Jurkat, Clone E6-1 (cell line): ENCODE measurements around the gene PLPPR1.
"Not testable (repeated sequence)": the region's sequence is repeated elsewhere in the genome, so short reads cannot be mapped to it uniquely, and the experiment has no call there.

ENCODE experiments used
- DNase-seq: peaks from one replicate; pipeline ENCODE4 v3.0.0-alpha.2; 2011; ENCODE audit warnings: low read depth, low spot score
- H3K4me3 ChIP-seq: 2 replicates; pipeline ENCODE4 v1.5.1; 2011; ENCODE audit warnings: mild to moderate bottlenecking, low read length, control low read depth, moderate library complexity

The PLPPR1 gene

DNA sequence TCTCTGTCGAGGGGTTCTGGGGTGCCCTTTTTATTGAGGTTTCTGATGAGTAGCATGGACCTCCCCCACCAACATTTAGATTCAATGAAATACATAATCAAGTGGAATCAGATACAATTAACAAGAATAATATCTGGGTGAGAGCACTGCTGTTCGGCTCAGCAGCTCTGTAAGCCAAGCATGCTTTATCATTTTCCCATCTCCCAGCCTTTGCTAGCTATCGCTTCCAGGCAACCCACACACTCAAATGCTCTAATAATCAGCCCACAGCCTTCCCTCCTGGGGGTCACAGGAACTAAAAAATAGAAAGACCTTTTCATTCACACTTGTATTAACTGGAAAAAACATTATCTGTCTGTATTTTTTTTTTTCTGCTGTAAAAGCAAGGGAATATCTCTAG is 8.9 kb downstream of the PLPPR1 start:
- no peak for DNase-seq
- H3K4me3 ChIP-seq, result no peak overlapping the region

DNA sequence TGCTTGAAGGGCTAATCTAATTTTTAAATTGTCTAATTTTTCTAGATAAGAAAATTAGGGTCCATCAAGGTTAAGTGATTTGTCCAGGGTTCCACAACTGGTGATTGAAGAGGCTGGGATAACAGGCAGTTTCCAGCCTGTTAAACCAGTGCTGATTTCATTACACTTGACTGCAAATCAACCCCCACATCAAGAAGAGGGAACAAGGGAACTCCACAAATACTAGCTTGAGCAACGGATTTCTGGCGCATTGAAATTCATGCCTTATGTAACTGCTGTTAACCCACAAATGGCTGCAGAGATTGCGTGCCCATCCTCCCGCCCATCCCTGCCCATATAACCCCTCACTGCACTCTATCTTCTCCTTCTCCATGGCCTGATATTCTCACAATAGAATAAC is 10.0 kb downstream of the PLPPR1 start:
- no peak for DNase-seq

DNA sequence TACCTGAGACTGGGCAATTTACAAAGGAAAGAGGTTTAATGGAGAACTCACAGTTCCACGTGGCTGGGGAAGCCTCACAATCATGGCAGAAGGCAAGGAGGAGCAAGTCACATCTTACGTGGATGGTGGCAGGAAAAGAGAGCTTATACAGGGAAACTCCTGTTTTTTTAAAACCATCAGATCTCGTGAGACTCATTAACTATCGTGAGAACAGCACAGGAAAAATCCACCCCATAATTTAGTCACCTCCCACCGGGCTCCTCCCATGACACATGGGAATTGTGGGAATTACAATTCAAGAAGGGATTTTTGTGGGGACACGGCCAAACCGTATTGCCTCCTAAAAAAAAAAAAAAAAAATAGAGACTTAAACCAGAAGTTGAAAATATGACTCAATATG is 11.1 kb downstream of the PLPPR1 start:
- DNase-seq, H3K4me3 ChIP-seq: not testable (repeated sequence)

More for the DNA sequence above, 10.0 kb downstream of the PLPPR1 start:
- no peak overlapping the region for H3K4me3 ChIP-seq

DNA sequence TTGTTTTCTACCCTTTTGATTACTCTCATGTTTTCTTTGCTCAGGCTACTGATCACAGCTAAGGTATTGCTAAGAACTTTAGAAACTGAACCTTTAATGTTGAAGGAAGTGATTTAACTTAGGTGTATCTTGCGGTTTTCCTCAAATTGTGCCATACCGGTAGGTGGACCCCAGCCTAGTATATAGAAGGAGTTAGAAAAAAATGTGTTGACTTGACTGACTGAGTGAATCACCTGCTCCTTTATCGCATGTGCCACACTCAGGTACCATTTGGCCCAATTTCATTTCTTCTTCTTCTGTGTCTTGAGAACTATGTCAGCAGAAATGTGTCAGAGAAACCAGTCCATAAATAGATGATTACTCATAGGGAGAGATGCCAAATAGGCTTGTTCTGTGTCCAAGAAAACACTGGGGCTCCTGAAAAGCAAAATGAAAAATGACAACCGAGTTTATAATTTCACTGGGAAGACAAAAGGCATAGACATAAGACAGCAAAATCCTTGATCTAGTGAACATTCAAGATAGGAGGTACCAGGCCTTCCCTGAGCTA is 19.4 kb downstream of the PLPPR1 start:
- H3K4me3 ChIP-seq, result no peak overlapping the region

DNA sequence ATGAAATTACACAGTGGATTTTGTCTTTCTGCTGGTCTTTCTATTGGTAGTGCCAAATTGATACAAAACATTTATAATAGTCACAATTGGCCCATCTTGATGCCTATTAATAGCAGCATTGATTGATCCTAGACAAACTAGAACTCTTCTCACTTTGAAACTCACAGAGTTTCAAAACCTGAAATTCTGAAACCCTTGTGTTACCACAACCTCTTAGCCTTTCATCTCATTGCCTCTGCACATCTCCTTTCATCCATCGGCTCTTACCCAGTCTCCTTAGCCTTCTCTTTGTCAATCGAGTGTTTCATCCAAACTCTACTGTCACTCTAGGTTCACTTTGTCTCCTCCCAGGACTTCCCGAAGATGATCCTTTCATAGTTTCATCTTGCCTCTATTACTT is 22.1 kb downstream of the PLPPR1 start:
- no peak overlapping the region for H3K4me3 ChIP-seq
- DNase-seq, result no peak

More for the DNA sequence above, 19.4 kb downstream of the PLPPR1 start:
- DNase-seq, result no peak

DNA sequence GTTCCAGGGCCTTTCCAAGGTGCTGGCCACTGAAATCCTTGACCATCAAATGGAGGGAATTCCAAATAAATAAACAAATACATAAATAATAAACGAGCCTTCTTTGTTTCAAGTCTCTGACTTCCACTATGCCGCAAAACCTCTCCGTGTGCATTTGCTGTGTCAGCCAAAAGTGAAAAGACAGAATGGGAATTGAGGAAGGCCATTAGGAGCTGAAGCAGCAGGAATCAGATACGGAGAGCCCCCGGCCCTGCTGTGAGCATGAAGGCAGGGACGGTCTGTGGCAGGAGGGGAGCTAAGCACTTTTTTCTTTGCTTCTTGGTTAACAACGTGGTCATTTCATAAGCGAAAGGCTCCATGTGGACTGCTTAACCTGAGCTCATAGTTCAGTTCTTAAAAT is 26.1 kb downstream of the PLPPR1 start:
- H3K4me3 ChIP-seq, result no peak overlapping the region
- no peak for DNase-seq

DNA sequence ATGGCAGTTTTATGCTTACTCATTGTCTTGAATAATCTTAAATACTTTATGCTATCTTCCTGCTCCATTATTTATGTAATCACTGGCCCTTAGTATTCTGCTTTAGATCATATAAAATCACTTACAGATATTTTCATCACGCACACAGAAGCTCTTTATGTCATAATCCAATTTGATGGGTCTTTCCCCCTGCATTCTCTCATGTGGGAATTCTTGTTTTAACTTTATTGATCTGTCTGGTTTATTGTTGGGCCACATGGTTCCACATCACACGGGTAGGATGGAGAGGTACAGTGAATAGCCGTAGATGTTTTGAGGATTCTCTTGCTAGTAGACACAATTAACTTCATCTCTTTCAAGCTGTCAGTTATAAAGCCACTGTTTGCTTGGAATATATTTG is 27.0 kb downstream of the PLPPR1 start:
- DNase-seq, result no peak
- no peak overlapping the region for H3K4me3 ChIP-seq

DNA sequence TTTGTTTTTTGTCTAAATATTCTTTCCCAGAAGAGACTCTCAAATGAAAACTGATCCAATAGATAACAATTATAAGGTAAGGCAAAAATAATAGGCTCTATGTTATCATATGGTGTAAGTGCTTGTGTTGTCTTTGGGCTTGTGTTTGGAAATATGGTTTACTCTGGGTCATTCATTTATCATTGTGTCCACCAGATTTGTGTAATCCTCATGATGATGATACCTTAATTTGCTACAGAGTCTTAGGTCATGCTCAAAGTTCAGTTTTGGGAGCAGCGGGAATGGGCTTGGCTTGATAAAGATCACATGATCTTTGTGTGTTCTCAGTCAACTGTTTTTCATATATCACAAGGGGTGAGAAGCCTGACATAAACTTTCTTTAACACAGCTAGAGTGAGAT is 34.2 kb downstream of the PLPPR1 start:
- no peak overlapping the region for H3K4me3 ChIP-seq
- DNase-seq, result no peak

DNA sequence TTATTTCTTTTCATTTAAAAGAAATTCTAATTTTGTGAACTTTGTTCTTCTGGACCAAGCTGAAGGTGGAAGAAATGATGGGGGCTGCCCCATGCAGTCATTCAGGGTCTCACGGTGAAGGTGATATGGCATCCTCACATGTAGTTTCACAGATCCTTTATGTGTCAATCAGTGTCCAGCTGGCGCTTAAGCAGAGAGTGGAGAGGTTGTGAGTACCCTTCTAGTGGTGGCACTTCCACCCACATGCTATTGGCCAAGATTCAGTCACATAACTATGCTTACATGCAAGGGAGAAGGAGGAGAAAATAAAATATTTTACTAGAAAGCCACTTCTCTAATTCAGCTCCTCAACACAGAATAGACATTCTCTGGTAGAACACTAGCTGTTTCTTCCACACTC is 34.7 kb downstream of the PLPPR1 start:
- no peak for DNase-seq
- no peak overlapping the region for H3K4me3 ChIP-seq

DNA sequence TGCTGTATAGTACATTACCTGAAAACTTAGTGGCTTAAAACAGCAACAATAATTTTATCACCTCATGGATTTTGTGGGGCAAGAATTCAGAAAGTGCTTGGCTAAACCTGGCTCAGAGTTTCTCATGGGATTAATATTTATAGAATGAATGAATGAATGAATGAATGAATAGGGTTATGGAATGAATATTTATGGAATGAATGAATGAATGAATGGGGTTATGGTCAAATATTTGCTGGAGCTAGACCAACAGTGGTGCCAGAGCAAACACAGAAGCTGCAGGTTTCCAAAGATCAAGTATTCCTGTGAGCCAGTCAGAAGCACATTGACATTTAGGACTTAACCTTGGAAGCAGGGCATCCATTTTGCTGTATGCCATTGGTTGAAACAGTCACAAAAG is 35.7 kb downstream of the PLPPR1 start:
- H3K4me3 ChIP-seq, result no peak overlapping the region
- DNase-seq, result no peak

DNA sequence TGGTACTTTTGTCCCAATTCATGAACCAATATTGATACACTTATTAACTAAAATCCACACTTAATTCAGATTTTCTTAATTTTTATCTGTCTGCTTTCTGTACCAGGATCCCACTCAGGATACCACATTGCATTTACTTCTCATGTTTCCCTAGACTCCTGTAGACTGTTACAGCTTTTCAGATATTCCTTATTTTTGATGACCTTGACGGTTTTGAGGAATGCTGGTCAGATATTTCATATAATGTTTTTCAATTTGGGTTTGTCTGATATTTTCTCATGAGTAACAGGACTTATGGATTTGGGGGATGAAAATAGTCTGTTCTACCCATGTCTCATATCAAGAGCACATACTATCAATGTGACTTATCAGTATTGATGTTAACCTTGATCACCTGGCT is 37.4 kb downstream of the PLPPR1 start:
- no peak overlapping the region for H3K4me3 ChIP-seq
- no peak for DNase-seq

DNA sequence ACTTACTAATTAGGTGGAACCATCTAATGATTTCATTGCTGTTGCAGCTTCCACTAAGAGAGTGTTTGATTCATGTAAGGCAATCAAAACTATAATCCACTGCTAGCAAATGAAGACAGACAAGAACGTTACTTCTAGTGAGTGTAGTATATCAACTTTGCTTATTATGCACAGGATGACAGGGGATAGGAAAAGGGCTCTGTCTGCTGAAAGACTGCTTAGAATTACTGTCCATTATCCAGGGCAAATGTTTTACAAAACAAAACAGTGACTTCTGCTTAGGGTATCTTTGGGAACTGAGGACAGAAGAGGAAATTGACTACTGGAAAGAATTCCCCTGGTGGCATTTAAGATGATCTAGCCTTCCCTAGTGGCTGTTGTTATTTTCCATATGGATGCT is 40.2 kb downstream of the PLPPR1 start:
- no peak for DNase-seq

DNA sequence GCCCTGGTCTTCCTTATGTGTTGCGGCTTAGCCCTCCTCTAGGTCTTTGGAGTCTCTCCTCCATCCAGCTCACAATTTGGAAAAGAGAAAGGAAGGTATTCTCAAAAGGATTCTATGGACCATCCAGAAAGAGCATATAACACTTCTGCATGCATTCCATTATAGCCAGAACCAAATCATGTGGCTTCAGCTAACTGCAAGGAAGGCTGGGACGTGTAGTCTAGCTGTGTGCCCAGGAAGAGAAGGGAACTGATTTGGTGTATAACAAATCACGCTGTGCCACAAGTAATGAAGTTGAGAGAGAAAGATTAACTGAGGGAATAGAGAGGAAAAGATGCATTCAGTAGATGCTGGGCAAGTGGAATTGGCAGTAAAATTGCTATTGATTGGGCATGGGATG is 43.7 kb downstream of the PLPPR1 start:
- H3K4me3 ChIP-seq, result no peak overlapping the region
- no peak for DNase-seq

More for the DNA sequence above, 40.2 kb downstream of the PLPPR1 start:
- no peak overlapping the region for H3K4me3 ChIP-seq

DNA sequence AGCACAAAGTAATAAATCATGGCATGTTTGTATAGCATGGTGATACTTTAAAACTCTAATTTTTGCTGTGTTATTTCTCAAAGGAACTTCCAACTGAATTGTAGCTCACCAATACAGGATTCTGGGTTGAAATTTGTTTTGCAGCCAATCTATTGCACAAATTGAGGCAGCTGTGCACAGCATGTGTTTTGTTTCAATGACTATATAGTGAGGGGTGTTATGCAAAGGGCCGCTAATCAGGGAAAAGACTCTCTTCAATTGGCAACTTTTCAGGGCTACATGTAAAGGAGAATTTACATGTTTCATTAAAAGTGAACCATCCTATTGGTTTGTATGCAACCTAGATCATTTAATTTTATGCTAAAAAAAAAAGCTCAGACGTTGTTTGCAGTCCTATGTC is 44.6 kb downstream of the PLPPR1 start:
- no peak for DNase-seq

DNA sequence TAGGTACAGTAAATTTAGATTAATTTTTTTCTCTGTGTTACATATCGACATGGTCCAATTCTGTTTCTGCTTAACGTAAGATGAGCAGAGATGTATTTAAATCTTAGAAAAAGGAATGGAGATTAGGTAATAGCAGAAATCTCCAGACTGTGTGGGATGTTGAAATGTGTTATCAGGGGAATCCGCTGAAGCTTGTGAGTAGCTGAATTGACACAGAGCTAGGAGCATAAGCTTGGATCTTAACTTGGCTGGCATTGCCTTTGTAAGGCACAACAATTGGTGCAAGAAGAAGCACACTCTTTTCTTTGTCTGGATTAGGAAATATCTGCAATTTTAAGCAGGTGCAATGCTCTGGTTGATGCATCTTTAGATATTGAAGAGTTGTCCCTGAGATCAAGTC is 53.1 kb downstream of the PLPPR1 start:
- DNase-seq, result no peak
- no peak overlapping the region for H3K4me3 ChIP-seq

More for the DNA sequence above, 44.6 kb downstream of the PLPPR1 start:
- H3K4me3 ChIP-seq, result no peak overlapping the region

DNA sequence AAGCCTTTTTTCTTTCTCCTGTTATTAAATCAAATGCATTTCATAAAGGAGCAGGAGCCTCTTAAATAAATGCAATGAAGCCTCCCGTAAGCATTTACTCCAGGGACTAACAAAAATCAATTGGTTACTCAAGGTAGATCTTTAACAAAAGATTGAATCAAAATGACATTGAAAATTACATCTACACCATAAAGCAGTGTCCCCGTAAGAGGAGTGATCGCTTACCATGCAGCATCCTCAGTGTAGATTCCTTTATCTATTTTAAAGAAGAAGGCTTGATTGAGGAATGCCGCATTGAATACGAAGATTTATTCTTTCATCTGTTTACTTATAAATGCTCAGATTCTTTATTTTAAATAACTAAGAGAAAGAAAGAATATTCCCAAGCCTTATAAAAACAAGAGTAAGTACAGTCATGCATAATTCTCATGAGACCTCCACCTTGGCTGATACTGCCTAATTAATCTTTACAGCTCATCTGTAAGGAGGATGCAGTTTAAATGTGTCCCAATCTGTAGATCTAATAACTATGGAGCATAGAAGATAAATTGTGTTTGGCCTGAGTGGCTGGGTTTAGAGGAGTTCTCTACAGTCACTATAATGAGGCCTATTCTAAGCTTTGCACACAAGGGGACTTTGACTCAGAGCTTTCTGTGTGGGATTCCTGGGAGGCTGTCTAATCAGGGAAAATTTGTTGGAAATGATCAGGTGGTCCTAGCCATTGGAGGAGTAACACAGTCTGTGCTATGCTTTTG is 55.1 kb downstream of the PLPPR1 start:
- DNase-seq, result no peak
- H3K4me3 ChIP-seq, result no peak overlapping the region

DNA sequence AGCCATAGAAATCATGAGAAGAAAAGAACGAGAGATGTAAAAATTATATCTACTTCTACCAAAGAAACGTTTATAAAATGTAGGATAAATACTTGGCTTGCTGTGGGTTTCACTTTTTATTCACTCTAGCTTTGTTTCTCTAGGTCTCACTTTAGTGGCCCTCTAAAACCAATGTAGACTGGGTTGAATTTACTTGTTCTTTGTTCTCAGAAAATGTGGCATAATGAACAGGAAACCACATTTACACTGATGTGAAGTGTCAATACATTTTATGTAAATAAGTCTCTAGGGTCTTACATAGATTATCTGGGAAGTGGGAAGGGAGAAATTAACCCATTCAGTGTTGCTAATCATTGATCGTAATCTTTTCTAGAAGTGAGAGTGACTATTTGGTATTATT is 58.9 kb downstream of the PLPPR1 start:
- H3K4me3 ChIP-seq, result no peak overlapping the region
- peak; percentile 6 for DNase-seq

DNA sequence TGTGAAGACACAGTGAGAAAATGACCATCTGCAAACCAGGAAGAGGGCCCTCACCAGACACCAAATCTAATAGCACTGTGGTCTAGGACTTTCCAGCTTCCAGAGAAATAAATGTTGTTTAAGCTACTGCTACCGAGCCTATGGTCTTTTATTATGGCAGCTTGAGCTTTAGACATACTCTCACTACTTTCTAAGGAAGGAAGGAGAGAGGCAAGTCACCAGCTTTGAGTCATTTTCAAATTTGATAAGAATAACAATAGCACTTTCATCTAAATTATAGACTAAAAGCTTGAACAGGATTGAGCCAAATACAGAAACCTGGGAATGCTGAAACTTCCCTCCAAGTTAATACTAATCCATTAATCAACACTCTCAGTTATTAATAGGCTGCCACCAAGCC is 64.4 kb downstream of the PLPPR1 start:
- DNase-seq, result no peak
- H3K4me3 ChIP-seq, result no peak overlapping the region

DNA sequence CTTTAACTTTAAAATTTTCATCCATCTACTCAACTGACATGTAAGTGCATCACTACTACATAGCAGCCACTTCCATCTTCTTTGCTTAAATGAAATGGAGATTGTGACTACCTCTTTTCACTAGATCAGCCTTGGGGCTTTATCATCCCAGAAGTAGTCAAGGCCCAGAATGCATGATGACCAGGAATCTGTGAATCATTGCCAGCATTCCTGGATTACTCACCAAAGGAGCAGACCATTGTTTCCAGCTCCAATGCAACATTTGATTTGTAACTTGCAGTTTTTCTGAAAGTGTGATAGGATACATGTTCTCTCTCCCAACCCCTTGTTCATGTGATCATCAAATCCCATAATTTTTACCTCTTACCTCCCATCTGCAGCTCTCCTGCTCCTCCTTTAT is 65.1 kb downstream of the PLPPR1 start:
- no peak overlapping the region for H3K4me3 ChIP-seq
- no peak for DNase-seq

DNA sequence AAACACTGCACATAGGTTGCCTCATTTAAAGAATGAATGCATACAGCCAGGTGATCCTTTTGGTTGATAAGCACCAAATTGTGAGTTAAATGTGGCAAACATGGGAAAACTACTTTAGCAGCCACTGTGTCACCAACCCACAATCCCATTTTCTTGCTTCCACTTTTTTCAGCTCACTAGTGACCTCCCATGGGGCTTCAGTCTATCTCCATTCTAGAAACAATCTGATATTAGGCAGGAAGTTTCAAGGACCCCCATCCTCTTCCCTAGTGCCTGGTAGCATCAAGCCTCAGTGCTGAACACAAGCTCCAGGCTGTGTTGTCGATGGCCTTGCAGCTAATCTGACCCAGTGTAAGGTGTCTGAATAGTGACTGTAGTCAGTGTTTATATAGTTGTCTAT is 66.2 kb downstream of the PLPPR1 start:
- no peak for DNase-seq

DNA sequence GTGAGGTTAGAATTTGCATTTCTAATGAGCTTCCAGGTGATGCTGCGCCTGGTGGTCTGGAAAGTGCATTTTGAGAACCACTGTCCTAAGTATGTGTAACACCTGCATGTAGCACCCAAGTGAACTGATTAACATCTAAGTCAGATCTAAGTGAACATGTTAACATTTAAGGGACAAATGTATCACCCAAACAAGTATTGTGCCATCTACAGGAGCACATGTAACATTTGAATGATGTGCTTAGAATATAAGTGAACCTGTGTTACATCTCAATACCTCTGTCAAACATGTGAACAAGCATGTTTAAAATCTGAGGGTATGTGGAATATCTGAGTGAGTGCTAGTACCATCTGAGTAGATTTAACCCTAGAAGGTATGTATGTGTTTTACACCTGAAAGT is 68.7 kb downstream of the PLPPR1 start:
- no peak for DNase-seq
- H3K4me3 ChIP-seq, result no peak overlapping the region

More for the DNA sequence above, 66.2 kb downstream of the PLPPR1 start:
- no peak overlapping the region for H3K4me3 ChIP-seq
